ENCODE data around the gene EML1. TPM values are rescaled to one million over a fixed set of nuclear protein-coding genes. Genes with fewer than 3 reads are reported as not detected.

EML1 gene
- total RNA-seq, 1 experiment from 2014 or later: 5.4 TPM

- no peak for DNase-seq (ENCODE audit: low read depth)
- in situ Hi-C loops (cut with HindIII; ENCODE audit: low pct_unique_long_range_greater_than_20kb, low sequenced_read_pairs): no loop called here
Measured at GRCh38 chr14:99812892-99813291, 19.7 kb downstream of the EML1 start.

GRCh38 chr14:99815696-99816095, 22.5 kb downstream of the EML1 start:
- DNase-seq (ENCODE audit: low read depth): no peak
- in situ Hi-C loops (cut with HindIII; ENCODE audit: low pct_unique_long_range_greater_than_20kb, low sequenced_read_pairs): no loop called here

- no peak for DNase-seq (ENCODE audit: low read depth)
- in situ Hi-C loops (cut with HindIII; ENCODE audit: low pct_unique_long_range_greater_than_20kb, low sequenced_read_pairs): no loop called here
Measured at GRCh38 chr14:99816217-99816616, 23.0 kb downstream of the EML1 start.

DNA sequence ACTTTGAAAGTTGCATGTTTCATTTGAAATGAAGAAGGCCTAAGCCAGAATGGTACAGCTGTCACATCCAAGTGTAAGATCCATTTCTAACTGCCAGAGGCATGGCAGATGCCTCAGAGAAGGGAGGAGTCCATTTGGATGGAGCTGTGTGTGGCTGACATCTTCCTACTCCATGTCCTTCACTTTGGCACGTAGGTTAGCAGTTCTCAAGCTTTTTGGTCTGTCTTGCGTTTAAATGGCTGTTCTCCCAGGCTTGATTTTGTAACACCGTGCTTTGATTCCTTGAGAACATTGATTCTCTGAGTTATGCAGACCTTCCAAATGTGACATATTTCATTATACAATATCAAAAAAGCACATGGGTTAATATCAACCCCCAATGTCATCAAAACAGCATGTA, 23.4 kb downstream of the EML1 start:
- in situ Hi-C loops (cut with HindIII; ENCODE audit: low pct_unique_long_range_greater_than_20kb, low sequenced_read_pairs): no loop called here
- no peak for DNase-seq (ENCODE audit: low read depth)

- DNase-seq (ENCODE audit: low read depth): no peak
- in situ Hi-C loops (cut with HindIII; ENCODE audit: low pct_unique_long_range_greater_than_20kb, low sequenced_read_pairs): no loop called here
Measured at GRCh38 chr14:99817331-99817730, 24.1 kb downstream of the EML1 start.

- no peak for DNase-seq (ENCODE audit: low read depth)
- in situ Hi-C loops (cut with HindIII; ENCODE audit: low pct_unique_long_range_greater_than_20kb, low sequenced_read_pairs): no loop called here
Measured at GRCh38 chr14:99818503-99819036, 25.4 kb downstream of the EML1 start.

DNA sequence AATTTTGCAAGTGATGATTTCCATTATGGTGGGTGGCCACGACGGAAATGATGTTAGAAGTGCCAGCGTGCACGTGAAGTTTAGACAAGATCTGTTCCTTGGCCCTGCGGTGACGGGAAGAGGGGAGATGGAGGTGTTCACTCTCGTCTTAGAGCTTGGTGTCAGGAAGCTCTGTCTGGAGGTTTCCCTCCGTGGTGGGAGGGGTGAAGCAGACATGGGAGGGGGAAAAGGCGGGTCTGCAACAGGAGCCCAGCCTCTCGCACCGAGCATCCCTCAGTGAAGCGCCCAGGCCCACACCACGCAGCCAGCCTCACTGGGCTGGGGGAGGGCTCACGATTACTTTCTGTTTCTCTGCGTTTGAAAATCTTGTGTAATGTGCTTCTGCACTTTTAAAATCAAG, 26.3 kb downstream of the EML1 start:
- in situ Hi-C loops (cut with HindIII; ENCODE audit: low pct_unique_long_range_greater_than_20kb, low sequenced_read_pairs): no loop called here
- DNase-seq (ENCODE audit: low read depth): no peak

GRCh38 chr14:99820702-99821331, 27.6 kb downstream of the EML1 start:
- DNase-seq (ENCODE audit: low read depth): peak; percentile 12

DNA sequence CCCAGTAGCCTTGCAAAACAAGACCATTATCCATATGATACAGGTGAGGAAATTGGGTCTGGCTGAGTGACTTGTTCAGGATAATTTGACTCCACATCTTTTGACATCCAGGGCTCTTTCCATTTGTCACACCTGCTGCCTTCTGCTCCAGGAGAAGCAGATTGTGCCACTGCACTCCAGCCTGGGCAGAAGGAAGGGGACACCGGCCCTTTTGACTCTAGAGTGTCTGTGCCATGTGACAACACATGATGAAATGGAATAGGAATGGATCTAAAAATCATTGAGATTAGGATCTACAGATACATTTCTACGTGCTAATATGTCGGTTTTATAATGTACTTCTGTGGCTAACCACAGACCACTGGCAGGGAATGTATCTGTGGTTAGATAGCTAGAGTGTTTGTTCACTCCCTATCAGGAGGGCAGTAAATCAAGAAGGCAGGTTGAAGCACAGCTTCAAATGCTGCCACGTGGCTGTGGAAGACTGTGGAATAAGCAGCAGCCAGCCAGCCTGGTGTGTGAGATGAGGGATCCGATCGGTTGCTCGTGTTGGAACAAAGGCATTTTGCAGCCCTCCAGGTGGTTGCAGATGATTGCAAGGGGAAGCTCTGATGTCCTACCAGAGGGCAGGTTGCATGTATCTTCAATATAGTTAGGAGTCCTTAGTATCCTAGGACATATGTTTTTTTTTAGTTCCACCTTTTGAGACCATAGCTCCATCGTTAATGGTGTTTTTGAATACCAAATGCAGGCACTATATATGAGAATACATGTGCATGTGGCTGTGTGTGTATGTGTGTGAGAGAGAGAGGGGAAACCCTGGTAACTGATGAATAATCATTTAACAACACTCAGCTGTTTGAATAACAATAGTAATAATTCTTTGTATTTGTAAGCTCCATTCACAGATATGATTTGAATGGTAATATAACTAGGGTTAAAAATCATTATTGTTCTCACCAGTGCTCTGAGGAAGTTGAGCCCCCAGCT, 28.6 kb downstream of the EML1 start:
- DNase-seq (ENCODE audit: low read depth): peak; percentile 37
- in situ Hi-C loops (cut with HindIII; ENCODE audit: low pct_unique_long_range_greater_than_20kb, low sequenced_read_pairs): no loop called here

More at GRCh38 chr14:99820702-99821331, 27.6 kb downstream of the EML1 start:
- in situ Hi-C loops (cut with HindIII; ENCODE audit: low pct_unique_long_range_greater_than_20kb, low sequenced_read_pairs): no loop called here

- no peak for DNase-seq (ENCODE audit: low read depth)
- in situ Hi-C loops (cut with HindIII; ENCODE audit: low pct_unique_long_range_greater_than_20kb, low sequenced_read_pairs): no loop called here
Measured at GRCh38 chr14:99822800-99823455, 29.7 kb downstream of the EML1 start.

DNA sequence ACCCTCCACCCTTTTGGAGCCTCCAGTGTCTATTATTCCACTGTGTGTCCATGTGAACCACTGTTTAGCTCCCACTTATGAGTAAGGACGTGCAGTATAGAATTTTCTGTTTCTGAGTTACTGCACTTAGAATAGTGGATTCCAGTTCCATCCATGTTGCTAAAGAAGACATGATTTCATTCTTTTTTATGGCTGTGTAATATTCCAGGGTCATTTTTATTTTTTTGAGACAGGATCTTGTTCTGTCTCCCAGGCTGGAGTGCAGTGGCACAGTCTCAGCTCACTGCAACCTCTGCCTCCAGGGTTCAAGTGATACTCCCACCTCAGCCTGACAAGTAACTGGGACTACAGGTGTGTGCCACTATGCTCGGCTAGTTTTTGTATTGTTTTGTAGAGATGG, 31.6 kb downstream of the EML1 start:
- DNase-seq (ENCODE audit: low read depth): no peak
- in situ Hi-C loops (cut with HindIII; ENCODE audit: low pct_unique_long_range_greater_than_20kb, low sequenced_read_pairs): no loop called here

DNA sequence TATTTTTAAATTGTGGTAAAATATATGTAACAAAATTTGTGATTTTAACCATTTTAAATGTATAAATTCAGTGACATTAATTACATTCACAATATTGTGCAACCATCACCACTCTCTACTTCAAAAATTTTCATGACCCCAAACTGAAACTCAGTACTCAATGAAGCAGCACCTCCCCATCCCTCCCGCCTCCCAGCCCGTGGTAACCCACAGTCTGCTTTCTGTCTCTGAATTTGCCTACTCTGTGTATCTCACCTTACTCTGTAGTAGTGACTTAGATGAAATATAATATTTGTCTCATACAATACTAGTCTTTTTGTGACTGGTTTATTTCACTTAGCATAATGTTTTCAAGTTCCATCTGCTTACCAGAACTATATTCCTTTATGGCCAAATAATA, 36.2 kb downstream of the EML1 start:
- in situ Hi-C loops (cut with HindIII; ENCODE audit: low pct_unique_long_range_greater_than_20kb, low sequenced_read_pairs): no loop called here
- DNase-seq (ENCODE audit: low read depth): no peak

GRCh38 chr14:99831303-99831702, 38.1 kb downstream of the EML1 start:
- in situ Hi-C loops (cut with HindIII; ENCODE audit: low pct_unique_long_range_greater_than_20kb, low sequenced_read_pairs): no loop called here

DNA sequence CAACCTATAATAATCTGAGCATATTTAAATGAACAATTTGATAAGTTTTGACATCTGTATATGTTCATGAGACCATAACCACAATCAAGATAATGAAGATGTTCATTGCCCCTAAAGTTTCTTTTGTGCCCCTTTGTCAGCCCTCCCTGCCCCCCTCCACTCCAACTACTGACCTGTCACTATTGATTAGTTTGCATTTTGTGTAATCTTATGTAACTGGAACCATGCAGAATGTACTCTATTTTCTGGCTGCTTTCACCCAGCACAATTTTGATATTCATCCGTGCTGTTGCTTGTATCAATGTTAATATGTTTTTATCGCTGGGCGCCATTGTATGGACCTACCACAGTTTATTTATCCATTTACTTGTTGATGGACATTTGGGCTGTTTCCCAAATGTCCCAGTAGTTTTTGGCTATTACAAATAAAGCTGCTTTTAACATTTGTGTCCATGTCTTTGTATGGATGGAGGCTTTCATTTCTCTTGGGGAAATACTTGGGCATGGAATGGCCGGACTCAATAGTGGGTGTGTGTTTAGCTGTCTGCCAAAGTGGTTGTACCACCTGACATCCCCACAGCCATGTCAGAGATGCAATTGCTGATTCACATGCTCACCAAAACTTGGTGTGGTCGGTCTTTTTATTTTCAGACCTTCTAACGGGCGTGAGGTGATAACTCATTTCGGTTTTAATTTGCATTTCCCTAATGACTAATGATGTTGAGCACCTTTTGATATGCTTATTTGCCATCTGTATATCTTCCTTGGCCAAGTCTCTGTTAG, 38.9 kb downstream of the EML1 start:
- DNase-seq (ENCODE audit: low read depth): no peak
- in situ Hi-C loops (cut with HindIII; ENCODE audit: low pct_unique_long_range_greater_than_20kb, low sequenced_read_pairs): no loop called here

More at GRCh38 chr14:99831303-99831702, 38.1 kb downstream of the EML1 start:
- DNase-seq (ENCODE audit: low read depth): no peak

- in situ Hi-C loops (cut with HindIII; ENCODE audit: low pct_unique_long_range_greater_than_20kb, low sequenced_read_pairs): no loop called here
Measured at GRCh38 chr14:99837822-99838221, 44.6 kb downstream of the EML1 start.

GRCh38 chr14:99838639-99839134, 45.5 kb downstream of the EML1 start:
- in situ Hi-C loops (cut with HindIII; ENCODE audit: low pct_unique_long_range_greater_than_20kb, low sequenced_read_pairs): no loop called here
- no peak for DNase-seq (ENCODE audit: low read depth)

More at GRCh38 chr14:99837822-99838221, 44.6 kb downstream of the EML1 start:
- no peak for DNase-seq (ENCODE audit: low read depth)

DNA sequence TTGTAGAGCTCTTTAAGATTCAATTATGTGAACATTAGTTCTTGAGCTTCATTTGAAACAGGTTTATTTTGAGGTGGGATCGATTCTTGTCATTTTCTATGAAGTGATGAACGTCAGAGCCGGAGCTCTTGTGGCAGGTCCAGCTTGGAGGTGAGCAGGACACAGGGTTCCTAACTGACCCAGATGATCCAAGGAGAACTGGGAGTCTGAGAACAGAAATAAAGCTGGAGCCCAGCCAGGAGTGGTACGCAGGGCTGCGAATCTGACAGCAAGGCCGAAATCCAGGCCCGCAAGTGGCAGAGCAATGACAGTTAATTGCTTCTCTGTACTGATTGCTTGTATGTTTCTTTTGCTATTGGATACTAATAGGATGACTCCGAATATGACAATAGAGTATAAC, 46.5 kb downstream of the EML1 start:
- no peak for DNase-seq (ENCODE audit: low read depth)
- in situ Hi-C loops (cut with HindIII; ENCODE audit: low pct_unique_long_range_greater_than_20kb, low sequenced_read_pairs): no loop called here

- no peak for DNase-seq (ENCODE audit: low read depth)
- in situ Hi-C loops (cut with HindIII; ENCODE audit: low pct_unique_long_range_greater_than_20kb, low sequenced_read_pairs): no loop called here
Measured at GRCh38 chr14:99840265-99840664, 47.1 kb downstream of the EML1 start.
